ENCODE results near the gene TEX22. TPM values are rescaled to one million over a fixed set of nuclear protein-coding genes. Genes with fewer than 3 reads are reported as not detected.

TEX22 gene
- total RNA-seq, 1 donor from 2014 or later, result 0.60 TPM

GRCh38 chr14:105426416-105427130 lies 28.2 kb downstream of the TEX22 start:
- no peak for DNase-seq (ENCODE audit: low spot score)
- Mint-ChIP-seq H3K36me3 (ENCODE audit: low read depth) (peaks cover 13% of the 10 kb centered on the region), H3K27me3 (ENCODE audit: low read depth) (no peaks in the 10 kb centered on the region), H3K27ac (ENCODE audit: unreplicated experiment) (no peak overlapping the region), H3K9me3 (ENCODE audit: low read depth) (peaks cover 3% of the 10 kb centered on the region), H3K4me3 (ENCODE audit: unreplicated experiment) (no peak overlapping the region), H3K4me1 (ENCODE audit: low read depth) (peaks cover 26% of the 10 kb centered on the region)
- no peak for TF ChIP-seq CTCF (IDR thresholded peaks at IDR 0.05)

- peaks cover 19% of the 10 kb centered on the region for H3K4me1 Mint-ChIP-seq (ENCODE audit: low read depth)
- no peak overlapping the region for H3K4me3 Mint-ChIP-seq (ENCODE audit: unreplicated experiment)
- TF ChIP-seq CTCF (IDR thresholded peaks at IDR 0.05), result no peak
- no peak overlapping the region for H3K27ac Mint-ChIP-seq (ENCODE audit: unreplicated experiment)
- peaks cover 3% of the 10 kb centered on the region for H3K9me3 Mint-ChIP-seq (ENCODE audit: low read depth)
- DNase-seq (ENCODE audit: low spot score), result no peak
- peaks cover 13% of the 10 kb centered on the region for H3K36me3 Mint-ChIP-seq (ENCODE audit: low read depth)
- no peaks in the 10 kb centered on the region for H3K27me3 Mint-ChIP-seq (ENCODE audit: low read depth)
Observed at GRCh38 chr14:105427412-105427811, 29.1 kb downstream of the TEX22 start.

GRCh38 chr14:105427936-105428485 lies 29.7 kb downstream of the TEX22 start:
- no peaks in the 10 kb centered on the region for H3K27me3 Mint-ChIP-seq (ENCODE audit: low read depth)
- H3K4me1 Mint-ChIP-seq (ENCODE audit: low read depth), result peaks cover 14% of the 10 kb centered on the region
- H3K36me3 Mint-ChIP-seq (ENCODE audit: low read depth), result peaks cover 13% of the 10 kb centered on the region
- no peak overlapping the region for H3K4me3 Mint-ChIP-seq (ENCODE audit: unreplicated experiment)
- H3K27ac Mint-ChIP-seq (ENCODE audit: unreplicated experiment), result no peak overlapping the region
- peaks cover 3% of the 10 kb centered on the region for H3K9me3 Mint-ChIP-seq (ENCODE audit: low read depth)
- TF ChIP-seq CTCF (IDR thresholded peaks at IDR 0.05), result no peak
- no peak for DNase-seq (ENCODE audit: low spot score)

GRCh38 chr14:105430042-105430441 lies 31.7 kb downstream of the TEX22 start:
- peak overlapping the region; percentile 39 for H3K27ac Mint-ChIP-seq (ENCODE audit: unreplicated experiment)
- H3K27me3 Mint-ChIP-seq (ENCODE audit: low read depth), result no peaks in the 10 kb centered on the region
- DNase-seq (ENCODE audit: low spot score), result no peak
- peaks cover 13% of the 10 kb centered on the region for H3K36me3 Mint-ChIP-seq (ENCODE audit: low read depth)
- H3K4me3 Mint-ChIP-seq (ENCODE audit: unreplicated experiment), result no peak overlapping the region
- no peak for TF ChIP-seq CTCF (IDR thresholded peaks at IDR 0.05)
- H3K4me1 Mint-ChIP-seq (ENCODE audit: low read depth), result peaks cover 18% of the 10 kb centered on the region
- peaks cover 6% of the 10 kb centered on the region for H3K9me3 Mint-ChIP-seq (ENCODE audit: low read depth)

GRCh38 chr14:105430565-105430964 lies 32.2 kb downstream of the TEX22 start:
- no peak for TF ChIP-seq CTCF (IDR thresholded peaks at IDR 0.05)
- H3K36me3 Mint-ChIP-seq (ENCODE audit: low read depth), result peaks cover 13% of the 10 kb centered on the region
- H3K27me3 Mint-ChIP-seq (ENCODE audit: low read depth), result no peaks in the 10 kb centered on the region
- DNase-seq (ENCODE audit: low spot score), result no peak
- peak overlapping the region; percentile 81 for H3K27ac Mint-ChIP-seq (ENCODE audit: unreplicated experiment)
- peaks cover 10% of the 10 kb centered on the region for H3K9me3 Mint-ChIP-seq (ENCODE audit: low read depth)
- no peak overlapping the region for H3K4me3 Mint-ChIP-seq (ENCODE audit: unreplicated experiment)
- H3K4me1 Mint-ChIP-seq (ENCODE audit: low read depth), result peaks cover 20% of the 10 kb centered on the region
